Ovary (tissue), 3 donors: ENCODE results near the gene VSTM1.

ENCODE experiments used
- CTCF ChIP-seq, 3 donors: fragments of 450-650 bp in 2 of 3; fragments of 200-600 bp in 1 of 3; IDR thresholded peaks; one replicate each; pipeline versions ENCODE4 v1.5.1 to v1.8.0; 2016 to 2022; ENCODE audit warnings: antibody characterized with exemption in 3 of 3, mild to moderate bottlenecking in 1 of 3
- EP300 ChIP-seq: sonication (generic); formaldehyde crosslinking; IDR thresholded peaks from one replicate; pipeline ENCODE4 v1.6.1; 2017; ENCODE audit warnings: antibody characterized with exemption
- POLR2A ChIP-seq: fragments of 450-650 bp; IDR thresholded peaks from one replicate; pipeline ENCODE4 v1.6.1; 2017; ENCODE audit warnings: antibody characterized with exemption, mild to moderate bottlenecking, moderate library complexity
- donor health status: DM: no; HTN: no; CAD: no.

DNA sequence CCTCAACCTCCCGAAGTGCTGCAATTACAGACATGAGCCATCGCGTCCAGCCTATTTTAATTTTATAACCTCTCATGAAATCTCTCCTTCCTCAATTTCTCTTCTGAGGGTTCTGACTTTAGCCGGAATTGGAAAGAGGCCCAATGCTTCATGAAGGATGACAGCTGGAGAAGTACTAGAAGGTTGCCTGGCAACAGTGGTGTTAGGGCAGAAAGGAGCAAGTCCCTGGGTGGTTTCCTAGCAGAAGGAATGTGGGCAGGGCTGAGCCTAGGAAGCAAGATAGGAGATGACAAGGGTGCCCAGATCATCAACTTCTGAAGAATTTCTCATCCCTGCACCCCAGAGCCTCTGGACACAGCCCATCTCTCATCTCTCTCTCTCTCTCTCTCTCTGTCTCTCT is 46.4 kb downstream of the VSTM1 start:
- TF ChIP-seq CTCF (IDR thresholded peaks at IDR 0.05) = no peak
- no peak for TF ChIP-seq EP300
- no peak for TF ChIP-seq POLR2A
